Duodenal mucosa (tissue), 2 donors: ENCODE measurements around the gene TTLL9.

ENCODE experiments used
- H3K27ac ChIP-seq: one replicate; pipeline ENCODE4 v1.7.0; 2013; ENCODE audit warnings: low read depth, low read length
- H3K27me3 ChIP-seq, 2 donors: one replicate each; pipeline ENCODE4 v1.7.0; 2013; ENCODE audit warnings: low read length in 2 of 2, control low read depth in 1 of 2; ENCODE audit not compliant: insufficient read depth in 2 of 2, control insufficient read depth in 1 of 2
- H3K36me3 ChIP-seq, 2 donors: one replicate each; pipeline ENCODE4 v1.7.0; 2013; ENCODE audit warnings: low read length in 2 of 2, control low read depth in 1 of 2; ENCODE audit not compliant: insufficient read depth in 2 of 2, control insufficient read depth in 1 of 2
- H3K4me1 ChIP-seq, 2 donors: one replicate each; pipeline ENCODE4 v1.7.0; 2013; ENCODE audit warnings: low read length in 2 of 2, control low read depth in 1 of 2; ENCODE audit not compliant: insufficient read depth in 2 of 2, control insufficient read depth in 1 of 2
- H3K4me3 ChIP-seq, 2 donors: one replicate each; pipeline ENCODE4 v1.7.0; 2013; ENCODE audit warnings: low read length in 2 of 2, low read depth in 1 of 2
- H3K9ac ChIP-seq, 2 donors: one replicate each; pipeline ENCODE4 v1.7.0; 2013; ENCODE audit warnings: low read length in 2 of 2, low read depth in 1 of 2
- H3K9me3 ChIP-seq, 2 donors: one replicate each; pipeline ENCODE4 v1.7.0; 2013; ENCODE audit warnings: low read length in 2 of 2, control low read depth in 1 of 2; ENCODE audit not compliant: control insufficient read depth in 1 of 2

TTLL9 gene

DNA sequence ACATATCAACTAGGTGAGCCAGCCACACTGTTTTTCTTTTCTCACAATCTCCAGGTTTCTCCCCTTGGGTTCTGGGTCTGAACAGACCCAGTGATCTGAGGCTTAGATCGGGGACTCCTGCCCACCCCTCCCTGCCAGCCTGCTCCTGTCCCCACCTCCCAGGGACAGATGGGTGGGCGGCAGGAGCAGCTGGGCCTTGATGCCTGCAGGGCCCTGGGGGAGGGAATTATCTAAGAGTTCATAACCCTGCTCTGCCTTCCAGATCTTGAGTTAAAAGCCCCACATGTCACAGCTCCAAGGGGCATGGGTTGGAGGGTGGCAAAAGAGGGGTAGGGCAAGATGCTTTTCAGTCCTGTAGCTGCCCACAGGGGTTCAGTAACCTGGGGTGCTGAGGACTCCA lies 92.3 kb downstream of the TTLL9 start:
- no peaks in the 10 kb centered on the region for H3K4me1 ChIP-seq
- no peaks in the 10 kb centered on the region for H3K9me3 ChIP-seq
- H3K27ac ChIP-seq = no peak overlapping the region
- H3K27me3 ChIP-seq = peaks cover 12 to 17% of the 10 kb centered on the region in 2 donors
- H3K36me3 ChIP-seq = no peaks in the 10 kb centered on the region
- H3K9ac ChIP-seq = no peak overlapping the region
- H3K4me3 ChIP-seq = no peak overlapping the region

DNA sequence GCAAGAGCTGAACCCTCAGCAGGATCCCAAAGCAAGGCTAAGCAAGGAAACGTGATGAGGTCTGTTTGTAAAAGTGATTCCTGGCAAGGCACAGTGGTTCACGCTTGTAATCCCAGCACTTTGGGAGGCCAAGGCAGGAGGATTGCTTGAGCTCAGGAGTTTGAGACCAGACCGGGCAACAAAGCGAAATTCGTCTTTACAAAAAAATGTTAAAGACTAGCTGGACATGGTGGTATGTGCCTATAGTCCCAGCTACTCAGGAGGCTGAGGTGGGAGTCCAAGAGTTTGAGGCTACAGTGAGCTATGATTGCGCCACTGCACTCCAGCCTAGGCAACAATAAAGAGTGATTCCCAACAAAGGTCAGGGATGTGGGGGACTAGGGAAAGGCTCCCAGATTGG lies 93.5 kb downstream of the TTLL9 start:
- Histone ChIP-seq H3K27ac (no peak overlapping the region), H3K27me3 (peaks cover 12 to 19% of the 10 kb centered on the region in 2 donors), H3K4me3 (no peak overlapping the region), H3K4me1 (no peaks in the 10 kb centered on the region), H3K36me3 (no peaks in the 10 kb centered on the region), H3K9me3 (no peaks in the 10 kb centered on the region), H3K9ac (no peak overlapping the region)

DNA sequence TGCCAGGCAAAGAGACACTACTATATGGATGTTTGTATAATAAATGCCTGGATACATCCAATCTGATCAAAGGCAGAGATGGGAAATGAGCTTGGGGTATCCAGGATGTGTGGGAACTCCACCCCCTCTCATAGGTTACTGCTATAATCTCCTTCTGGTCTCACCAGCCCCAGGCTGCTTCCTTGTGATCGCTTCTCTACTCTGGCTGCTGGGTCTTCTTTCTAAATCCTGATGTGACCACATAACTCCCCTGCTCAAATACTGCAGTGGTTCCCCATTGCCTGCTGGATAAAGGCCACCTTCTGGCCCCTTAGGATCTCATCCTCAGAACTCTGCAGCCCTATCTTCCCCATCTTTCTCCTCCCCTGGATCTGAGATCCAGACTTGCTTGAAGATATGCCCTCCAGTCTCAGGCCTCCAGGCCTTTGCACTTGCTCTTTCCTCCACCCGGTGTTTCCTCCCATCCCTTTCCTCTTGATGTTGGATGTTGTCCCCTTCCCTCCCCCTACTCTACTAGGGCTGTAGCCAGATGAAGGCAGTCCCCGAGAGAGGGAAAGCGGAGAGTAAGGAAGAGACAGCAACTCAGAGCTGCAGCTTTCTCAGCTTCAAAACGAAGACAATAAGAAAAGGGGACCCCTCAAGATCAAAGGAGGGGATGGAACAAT lies 96.7 kb downstream of the TTLL9 start:
- no peak overlapping the region for H3K4me3 ChIP-seq
- no peak overlapping the region for H3K27ac ChIP-seq
- peaks cover 12 to 20% of the 10 kb centered on the region in 2 donors for H3K27me3 ChIP-seq
- no peaks in the 10 kb centered on the region for H3K36me3 ChIP-seq
- no peaks in the 10 kb centered on the region for H3K9me3 ChIP-seq
- H3K4me1 ChIP-seq = no peaks in the 10 kb centered on the region
- no peak overlapping the region for H3K9ac ChIP-seq

DNA sequence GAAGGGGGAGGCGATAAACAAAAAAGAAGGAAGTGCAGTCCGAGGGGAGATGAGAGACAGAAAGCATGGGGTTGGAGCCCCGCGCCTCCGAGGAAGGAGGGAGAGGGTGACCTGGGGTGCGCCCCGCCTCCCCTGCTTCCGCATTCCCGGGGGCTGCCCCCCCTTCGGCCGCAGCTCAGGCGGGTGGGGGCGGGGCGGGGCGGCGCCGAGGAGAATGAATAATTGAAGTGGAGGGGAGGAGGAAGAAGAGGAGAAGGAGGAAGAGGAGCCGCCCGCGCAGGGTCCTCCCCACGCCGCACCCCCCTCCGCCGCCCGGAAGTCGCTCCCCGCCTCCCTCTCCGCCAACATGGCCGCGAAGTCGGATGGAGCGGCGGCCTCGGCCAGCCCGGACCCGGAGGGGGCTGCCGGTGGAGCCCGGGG lies 97.4 kb downstream of the TTLL9 start, which contains the start of gene XKR7:
TSS of gene XKR7 (plus strand) at position 322 of the 420 bp plus-strand sequence. CDS start at position 347, 25 bp downstream.
- Histone ChIP-seq H3K9ac (no peak within 1 kb of the TSS), H3K27me3 (peaks cover 12 to 20% of the 10 kb centered on the region in 2 donors), H3K36me3 (no peaks in the 10 kb centered on the region), H3K4me1 (no peaks in the 10 kb centered on the region), H3K9me3 (no peaks in the 10 kb centered on the region), H3K27ac (no peak within 1 kb of the TSS), H3K4me3 (no peak within 1 kb of the TSS)

DNA sequence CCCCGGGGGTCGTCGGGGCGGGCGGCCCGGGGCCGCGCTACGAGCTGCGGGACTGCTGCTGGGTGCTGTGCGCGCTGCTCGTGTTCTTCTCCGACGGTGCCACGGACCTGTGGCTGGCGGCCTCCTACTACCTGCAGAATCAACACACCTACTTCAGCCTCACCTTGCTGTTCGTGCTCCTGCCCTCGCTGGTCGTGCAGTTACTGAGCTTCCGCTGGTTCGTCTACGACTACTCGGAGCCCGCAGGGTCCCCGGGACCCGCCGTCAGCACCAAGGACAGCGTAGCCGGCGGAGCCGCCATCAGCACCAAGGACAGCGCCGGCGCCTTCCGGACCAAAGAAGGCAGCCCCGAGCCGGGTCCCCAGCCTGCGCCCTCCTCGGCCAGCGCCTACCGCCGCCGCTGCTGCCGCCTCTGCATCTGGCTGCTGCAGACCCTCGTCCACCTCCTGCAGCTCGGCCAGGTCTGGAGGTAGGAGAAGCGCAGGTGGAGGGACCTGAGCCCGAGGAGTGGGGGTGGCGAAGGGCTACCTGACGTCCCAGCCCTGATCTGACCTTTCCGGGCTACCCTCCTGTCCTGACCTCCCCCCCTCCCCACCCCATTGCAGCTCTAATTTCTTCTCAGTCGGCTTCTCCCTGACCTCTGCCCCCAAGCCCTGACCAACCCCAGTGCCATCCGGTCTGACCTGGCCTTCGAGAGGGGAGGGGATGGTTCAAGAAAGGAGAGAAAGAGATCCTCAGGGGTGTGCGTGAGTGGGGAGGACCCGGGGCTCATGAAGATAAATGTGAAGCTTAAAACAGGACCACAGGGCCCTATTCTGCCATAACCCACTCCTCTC lies 98.1 kb downstream of the TTLL9 start:
- Histone ChIP-seq H3K9ac (no peak overlapping the region), H3K4me3 (no peak overlapping the region), H3K27me3 (peaks cover 12 to 20% of the 10 kb centered on the region in 2 donors), H3K27ac (no peak overlapping the region), H3K9me3 (no peaks in the 10 kb centered on the region), H3K4me1 (no peaks in the 10 kb centered on the region), H3K36me3 (no peaks in the 10 kb centered on the region)

DNA sequence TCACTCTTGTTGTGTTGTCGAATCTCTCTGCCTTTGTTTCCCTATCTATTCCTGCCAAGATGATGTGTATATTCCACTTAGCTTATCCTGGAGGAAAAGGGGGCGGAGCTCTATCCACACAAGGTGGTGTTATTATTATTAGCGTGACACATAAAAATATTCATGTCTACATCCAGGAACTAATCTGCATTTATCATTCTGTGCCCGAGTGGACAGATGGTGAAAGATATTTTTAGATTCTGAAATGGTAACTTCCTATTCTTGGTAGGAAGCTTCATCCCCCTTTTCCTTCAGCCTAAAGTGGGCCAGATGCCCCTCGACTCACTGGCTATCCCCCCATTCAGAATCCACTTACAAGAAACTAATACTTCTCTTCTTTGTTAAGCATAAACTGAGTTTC lies 99.6 kb downstream of the TTLL9 start:
- Histone ChIP-seq H3K9ac (no peak overlapping the region), H3K4me3 (no peak overlapping the region), H3K27ac (no peak overlapping the region), H3K27me3 (peaks cover 12 to 20% of the 10 kb centered on the region in 2 donors), H3K9me3 (no peaks in the 10 kb centered on the region), H3K36me3 (no peaks in the 10 kb centered on the region), H3K4me1 (no peaks in the 10 kb centered on the region)

DNA sequence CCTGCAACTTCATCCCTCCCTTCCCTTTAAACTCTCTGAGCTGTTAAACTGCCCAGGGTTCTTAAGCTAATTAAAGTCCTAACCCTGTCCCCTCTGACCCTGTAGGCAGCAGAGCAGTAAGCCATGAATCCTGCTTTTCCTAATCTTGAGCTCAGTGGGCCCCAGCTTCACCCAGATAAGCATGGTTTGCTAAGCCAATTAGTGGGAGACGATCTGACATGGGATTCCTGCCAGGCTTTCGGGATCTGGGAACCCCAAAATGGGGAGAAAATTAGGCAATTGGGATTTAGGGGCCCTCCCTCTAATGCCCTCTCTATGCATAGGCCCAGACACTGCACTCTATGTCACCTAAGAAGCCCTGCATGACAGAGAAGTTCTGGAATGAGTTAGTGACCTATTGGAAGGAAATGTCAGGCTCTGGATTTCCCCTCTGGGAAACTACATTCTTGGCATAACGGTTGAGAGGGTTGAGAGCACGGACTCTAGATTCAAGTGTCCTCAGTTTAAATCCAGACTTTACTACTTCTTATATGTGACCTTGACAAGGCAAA lies 102.1 kb downstream of the TTLL9 start:
- Histone ChIP-seq H3K27me3 (peaks cover 0 to 11% of the 10 kb centered on the region in 2 donors), H3K27ac (no peak overlapping the region), H3K4me3 (no peak overlapping the region), H3K9me3 (no peaks in the 10 kb centered on the region), H3K4me1 (no peaks in the 10 kb centered on the region), H3K36me3 (no peaks in the 10 kb centered on the region), H3K9ac (no peak overlapping the region)

DNA sequence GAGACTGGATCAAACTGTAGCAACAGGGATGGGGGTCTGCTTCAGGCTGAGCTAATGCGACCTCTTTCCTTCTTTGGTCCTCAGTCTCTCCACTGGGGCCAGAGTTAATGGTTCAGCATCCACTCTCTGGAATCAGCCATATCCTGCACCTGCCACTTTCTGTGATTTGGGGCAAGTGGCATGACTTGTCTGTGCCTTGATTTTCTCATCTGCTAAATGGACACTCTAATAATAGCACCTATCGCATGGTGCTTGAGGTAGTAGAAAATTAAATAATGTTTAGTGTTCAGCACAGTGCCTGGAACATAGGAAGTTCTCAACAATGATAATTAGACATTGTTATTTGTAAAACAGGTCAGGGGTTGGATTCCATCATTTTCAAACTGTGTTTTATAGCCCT lies 103.9 kb downstream of the TTLL9 start:
- Histone ChIP-seq H3K4me3 (no peak overlapping the region), H3K9me3 (no peaks in the 10 kb centered on the region), H3K27ac (no peak overlapping the region), H3K9ac (no peak overlapping the region), H3K4me1 (no peaks in the 10 kb centered on the region), H3K36me3 (no peaks in the 10 kb centered on the region), H3K27me3 (peaks cover 0 to 9% of the 10 kb centered on the region in 2 donors)

DNA sequence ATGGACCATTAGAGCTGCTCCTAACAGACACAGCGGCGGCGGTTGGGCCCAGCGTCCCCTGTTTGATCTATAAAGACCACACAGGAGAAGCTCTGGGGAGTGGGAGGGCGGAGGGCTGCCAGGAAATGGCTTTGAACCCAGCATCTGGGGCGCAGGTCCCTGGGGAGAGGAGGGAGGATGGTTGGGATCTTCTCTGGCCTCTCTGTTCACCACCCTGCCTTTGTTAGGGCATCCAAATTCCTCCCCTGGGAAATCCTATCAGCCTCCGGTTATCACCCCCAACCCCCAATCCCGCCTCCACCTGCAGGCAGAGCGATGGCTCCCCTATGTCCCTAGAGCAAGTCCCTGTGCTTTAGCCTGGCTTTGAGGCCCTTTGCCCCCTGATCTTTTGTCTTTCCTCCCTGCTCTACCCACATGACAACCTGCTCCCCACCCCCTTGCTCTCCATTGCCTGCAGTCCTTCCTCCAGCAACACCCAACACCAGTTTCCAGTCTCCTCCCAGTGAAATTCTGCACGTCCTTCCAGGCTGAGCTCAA lies 104.6 kb downstream of the TTLL9 start:
- Histone ChIP-seq H3K36me3 (no peaks in the 10 kb centered on the region), H3K27ac (no peak overlapping the region), H3K9ac (no peak overlapping the region), H3K9me3 (no peaks in the 10 kb centered on the region), H3K27me3 (peaks cover 0 to 9% of the 10 kb centered on the region in 2 donors), H3K4me3 (no peak overlapping the region), H3K4me1 (no peaks in the 10 kb centered on the region)

DNA sequence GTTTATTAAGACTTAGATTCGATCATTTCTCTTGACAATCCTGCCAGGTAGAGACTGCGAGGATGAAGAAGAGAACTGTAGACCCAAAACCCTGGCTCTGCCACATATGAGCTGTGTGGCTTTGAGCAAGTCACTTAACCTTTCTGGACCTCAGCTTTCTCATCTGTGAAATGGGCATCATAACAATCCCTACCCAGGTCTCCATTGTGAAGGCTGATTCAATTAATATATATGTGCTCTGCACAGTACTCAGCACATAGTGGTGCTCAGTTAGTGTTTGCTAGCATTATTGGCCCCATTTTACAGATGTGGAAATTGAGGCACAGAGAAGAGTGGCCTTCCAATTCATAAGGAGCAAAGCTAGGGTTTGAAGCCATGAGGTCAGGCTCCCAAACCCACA lies 105.4 kb downstream of the TTLL9 start:
- Histone ChIP-seq H3K9ac (no peak overlapping the region), H3K27me3 (peaks cover 0 to 4% of the 10 kb centered on the region in 2 donors), H3K4me3 (no peak overlapping the region), H3K9me3 (no peaks in the 10 kb centered on the region), H3K36me3 (no peaks in the 10 kb centered on the region), H3K4me1 (no peaks in the 10 kb centered on the region), H3K27ac (no peak overlapping the region)
